Hepatocyte (in vitro differentiated cells): ENCODE results near the gene MME.

ENCODE experiments used
- CTCF ChIP-seq: fragments of 200-600 bp; sonication (generic); IDR thresholded peaks from 2 replicates; pipeline ENCODE4 v1.5.1; 2016; ENCODE audit warnings: antibody characterized with exemption, mild to moderate bottlenecking; ENCODE audit not compliant: poor library complexity
- EZH2 ChIP-seq: fragments of 200-600 bp; sonication (generic); IDR thresholded peaks from 2 replicates; pipeline ENCODE4 v1.6.1; 2016; ENCODE audit warnings: antibody characterized with exemption, mild to moderate bottlenecking, borderline replicate concordance

GRCh38 chr3:155076888-155077287, 3.2 kb upstream of the MME start:
- TF ChIP-seq CTCF (no peak), EZH2 (no peak)
